ENCODE results near the gene DENND4B.
"Not testable (repeated sequence)": the region's sequence is repeated elsewhere in the genome, so short reads cannot be mapped to it uniquely, and the experiment has no call there.

Gene DENND4B, protein sequence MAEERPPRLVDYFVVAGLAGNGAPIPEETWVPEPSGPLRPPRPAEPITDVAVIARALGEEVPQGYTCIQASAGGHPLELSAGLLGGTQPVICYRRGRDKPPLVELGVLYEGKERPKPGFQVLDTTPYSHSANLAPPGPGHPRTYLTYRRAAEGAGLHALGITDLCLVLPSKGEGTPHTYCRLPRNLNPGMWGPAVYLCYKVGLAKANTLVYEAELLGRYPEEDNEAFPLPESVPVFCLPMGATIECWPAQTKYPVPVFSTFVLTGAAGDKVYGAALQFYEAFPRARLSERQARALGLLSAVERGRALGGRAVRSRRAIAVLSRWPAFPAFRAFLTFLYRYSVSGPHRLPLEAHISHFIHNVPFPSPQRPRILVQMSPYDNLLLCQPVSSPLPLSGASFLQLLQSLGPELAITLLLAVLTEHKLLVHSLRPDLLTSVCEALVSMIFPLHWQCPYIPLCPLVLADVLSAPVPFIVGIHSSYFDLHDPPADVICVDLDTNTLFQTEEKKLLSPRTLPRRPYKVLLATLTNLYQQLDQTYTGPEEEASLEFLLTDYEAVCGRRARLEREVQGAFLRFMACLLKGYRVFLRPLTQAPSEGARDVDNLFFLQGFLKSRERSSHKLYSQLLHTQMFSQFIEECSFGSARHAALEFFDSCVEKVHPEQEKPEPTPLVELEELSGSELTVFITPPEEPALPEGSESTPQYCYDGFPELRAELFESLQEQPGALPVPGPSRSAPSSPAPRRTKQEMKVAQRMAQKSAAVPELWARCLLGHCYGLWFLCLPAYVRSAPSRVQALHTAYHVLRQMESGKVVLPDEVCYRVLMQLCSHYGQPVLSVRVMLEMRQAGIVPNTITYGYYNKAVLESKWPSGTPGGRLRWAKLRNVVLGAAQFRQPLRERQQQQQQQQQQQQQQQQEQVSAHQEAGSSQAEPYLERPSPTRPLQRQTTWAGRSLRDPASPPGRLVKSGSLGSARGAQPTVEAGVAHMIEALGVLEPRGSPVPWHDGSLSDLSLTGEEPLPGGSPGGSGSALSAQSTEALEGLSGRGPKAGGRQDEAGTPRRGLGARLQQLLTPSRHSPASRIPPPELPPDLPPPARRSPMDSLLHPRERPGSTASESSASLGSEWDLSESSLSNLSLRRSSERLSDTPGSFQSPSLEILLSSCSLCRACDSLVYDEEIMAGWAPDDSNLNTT (N-terminal part only)

GRCh38 chr1:153946622-153947241 is at the start of gene DENND4B:
Gene DENND4B, minus strand, starts transcription at chr1:153946718. Its CDS starts 2,344 bp downstream, at chr1:153944374.
- DNase-seq = peak; percentile 71

- DNase-seq = no peak
These were observed 49.1 kb upstream of the DENND4B start for GRCh38 chr1:153995640-153996039.

DNA sequence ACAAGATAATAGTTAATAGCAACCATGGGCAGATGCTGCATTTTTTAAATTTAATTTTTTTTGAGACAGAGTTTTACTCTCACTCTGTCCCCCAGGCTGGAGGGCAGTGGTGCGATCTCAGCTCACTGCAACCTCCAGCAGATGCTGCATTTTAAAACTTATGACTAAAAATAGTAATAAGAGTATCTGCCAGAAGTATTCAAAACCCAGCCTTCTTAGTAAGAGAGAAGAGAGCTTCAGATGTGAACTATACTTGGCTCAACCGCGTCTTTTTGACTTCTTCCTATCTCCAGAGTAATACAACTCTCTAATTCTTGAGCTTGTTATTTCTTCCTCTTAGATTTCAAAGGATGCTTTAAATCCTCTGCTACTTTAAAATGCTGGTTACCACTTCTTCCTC is 48.7 kb upstream of the DENND4B start:
- no peak for DNase-seq

DNA sequence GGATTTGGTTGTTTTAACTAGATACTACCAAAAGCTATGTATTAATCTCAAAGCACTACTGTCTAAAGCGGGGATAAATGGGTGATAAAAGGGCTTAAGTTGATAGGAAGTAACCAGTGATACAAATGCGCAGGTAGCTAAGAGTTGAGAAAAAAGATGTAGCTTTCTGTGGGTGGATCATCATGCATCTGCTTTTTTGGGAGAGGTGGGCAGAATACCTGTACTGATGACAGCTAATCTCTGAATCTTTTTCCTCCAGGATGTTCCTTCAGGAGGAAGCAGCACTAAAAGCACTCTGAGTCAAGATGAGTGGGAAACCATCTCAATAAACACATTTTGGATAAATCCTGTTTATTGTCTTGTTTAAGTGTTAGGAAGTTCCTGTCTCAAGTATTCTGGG is 45.3 kb upstream of the DENND4B start:
- no peak for DNase-seq

DNA sequence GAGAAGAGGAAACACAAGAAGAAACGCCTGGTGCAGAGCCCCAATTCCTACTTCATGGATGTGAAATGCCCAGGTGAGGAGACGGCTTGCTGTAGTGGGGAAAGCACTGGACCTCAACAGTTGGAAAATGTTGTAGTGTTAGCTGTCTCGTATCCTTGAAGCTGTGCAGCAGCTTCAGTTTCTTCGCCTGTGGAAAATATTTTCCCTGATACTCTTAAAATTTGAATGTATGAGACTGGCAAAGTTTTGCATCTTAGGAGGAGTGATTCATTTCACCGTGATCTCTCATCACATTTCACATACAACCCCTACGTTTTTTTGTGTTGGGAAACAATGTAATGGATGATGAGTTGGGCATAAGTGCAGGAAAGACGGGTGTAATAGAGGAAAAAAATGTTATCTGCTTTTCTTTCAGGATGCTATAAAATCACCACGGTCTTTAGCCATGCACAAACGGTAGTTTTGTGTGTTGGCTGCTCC is 44.7 kb upstream of the DENND4B start:
- no peak for DNase-seq

DNA sequence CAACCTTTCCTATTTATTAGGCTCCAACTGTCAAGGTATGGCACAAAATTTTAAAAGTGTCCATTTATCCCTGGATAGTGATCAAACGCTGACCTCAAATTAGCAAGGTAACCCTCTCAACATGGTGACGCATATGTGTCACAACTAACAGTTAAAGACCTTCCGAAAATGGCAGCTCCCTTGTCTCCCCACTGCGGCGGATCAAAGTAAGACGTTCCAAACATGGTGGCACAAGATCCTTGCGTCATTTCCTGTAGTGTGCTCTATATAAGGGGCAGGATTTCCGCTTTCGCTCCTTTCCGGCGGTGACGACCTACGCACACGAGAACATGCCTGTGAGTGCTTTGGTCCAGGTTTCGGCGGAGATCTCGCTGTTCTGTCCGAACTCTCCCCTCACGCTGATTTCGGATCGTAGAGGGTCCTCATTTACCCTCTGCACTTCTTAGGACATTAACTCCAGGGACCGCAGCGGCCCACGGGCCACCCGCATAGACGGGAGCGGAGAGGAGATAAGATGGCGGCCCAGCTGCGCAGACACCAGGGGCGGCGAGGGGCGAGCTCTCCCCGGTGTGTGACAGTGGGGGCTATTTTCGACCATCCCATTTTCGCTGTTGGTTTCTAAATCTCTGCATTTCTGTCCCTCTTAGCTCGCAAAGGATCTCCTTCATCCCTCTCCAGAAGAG is 44.1 kb upstream of the DENND4B start, which contains the start of gene RPS27:
RPS27 (plus strand) TSS at position 295 of the 683 bp plus-strand sequence; CDS start at position 330, 35 bp downstream.
- peak; percentile 99 for DNase-seq

- no peak for DNase-seq
These were observed 41.1 kb upstream of the DENND4B start for GRCh38 chr1:153987621-153988020.

- peak; percentile 85 for DNase-seq
These were observed 39.6 kb upstream of the DENND4B start, which contains the start of gene RAB13 for GRCh38 chr1:153985941-153986761. Gene RAB13, minus strand, starts transcription at chr1:153986339. Its CDS starts 103 bp downstream, at chr1:153986236.

DNA sequence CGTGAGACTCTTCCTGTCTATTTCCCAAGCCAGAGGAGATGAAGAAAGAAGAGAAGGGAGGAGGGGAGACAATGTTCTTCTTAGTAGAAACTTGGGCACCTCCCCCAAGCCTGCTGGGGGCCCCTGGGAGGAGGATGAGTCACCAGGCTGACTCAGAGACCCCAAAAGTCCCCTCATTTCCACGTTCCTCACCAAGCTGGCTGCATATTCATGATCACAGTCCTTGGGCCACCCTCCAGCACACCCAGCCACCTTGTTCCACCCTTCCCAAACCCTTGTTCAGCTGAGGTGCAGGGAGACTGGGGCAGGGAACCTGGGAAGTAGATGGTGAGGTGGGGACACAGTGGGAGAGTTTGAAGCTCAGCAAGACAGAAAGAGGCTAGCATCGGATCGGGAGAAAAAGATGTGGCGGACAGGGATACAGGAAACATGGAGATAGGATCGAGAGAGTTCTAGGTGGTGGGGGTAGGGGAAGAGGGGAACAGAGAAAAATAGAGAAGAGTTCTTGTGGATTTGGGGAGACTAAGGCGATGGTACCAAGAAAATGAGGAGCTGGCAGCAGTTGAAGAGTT is 38.9 kb upstream of the DENND4B start:
- peak; percentile 84 for DNase-seq

- DNase-seq = no peak
These were observed 37.8 kb upstream of the DENND4B start for GRCh38 chr1:153984123-153984894.

DNA sequence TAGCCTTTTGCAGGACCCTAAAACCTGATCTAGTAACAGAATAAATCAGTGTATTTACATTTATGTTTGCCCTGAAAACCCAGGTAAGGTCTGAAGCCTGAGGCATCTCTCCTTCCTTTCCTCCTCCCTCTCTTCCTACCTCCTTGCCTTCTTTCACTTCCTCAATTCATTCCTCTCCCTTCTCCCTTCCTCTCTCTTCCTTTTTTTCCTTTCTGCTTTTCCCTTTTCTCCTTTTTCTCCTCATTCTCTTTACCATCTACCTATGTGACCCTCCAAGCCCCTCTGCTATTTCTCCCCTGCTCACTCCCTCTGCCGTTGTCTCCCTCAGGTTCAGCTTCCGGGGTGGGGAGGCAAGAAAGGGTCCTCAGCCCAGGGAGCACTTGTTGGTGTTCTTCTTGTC is 35.2 kb upstream of the DENND4B start:
- DNase-seq = not testable (repeated sequence)

GRCh38 chr1:153979091-153979490 is 32.6 kb upstream of the DENND4B start:
- not testable (repeated sequence) for DNase-seq

DNA sequence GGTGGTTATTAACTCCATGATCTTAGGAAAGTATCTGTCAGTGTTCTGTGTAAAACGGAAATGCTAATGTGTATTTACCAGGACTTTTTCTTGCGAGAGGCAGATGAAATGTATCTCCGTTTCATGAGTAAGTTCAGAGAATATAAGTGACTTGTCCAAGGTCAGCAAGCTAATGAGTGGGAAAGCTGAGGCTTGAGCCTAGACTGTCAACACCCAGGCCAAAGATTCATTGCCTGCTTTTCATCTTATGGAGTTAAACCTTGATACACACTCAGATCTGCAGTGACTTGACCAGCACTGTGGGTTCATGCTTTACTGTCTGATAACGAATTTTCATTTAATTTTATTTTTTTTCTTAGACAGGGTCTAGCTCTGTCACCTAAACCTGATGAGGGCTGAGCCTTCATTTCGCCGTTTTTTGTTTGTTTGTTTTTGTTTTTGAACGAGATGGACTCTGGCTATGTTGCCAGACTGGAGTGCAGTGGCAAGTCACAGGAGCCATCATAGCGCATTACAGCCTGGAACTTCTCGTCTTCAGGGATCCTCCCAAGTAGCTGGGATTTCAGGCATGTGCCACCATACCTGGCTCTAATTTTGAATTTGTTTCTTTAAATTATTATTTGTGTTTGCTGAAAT is 31.9 kb upstream of the DENND4B start:
- no peak for DNase-seq

DNA sequence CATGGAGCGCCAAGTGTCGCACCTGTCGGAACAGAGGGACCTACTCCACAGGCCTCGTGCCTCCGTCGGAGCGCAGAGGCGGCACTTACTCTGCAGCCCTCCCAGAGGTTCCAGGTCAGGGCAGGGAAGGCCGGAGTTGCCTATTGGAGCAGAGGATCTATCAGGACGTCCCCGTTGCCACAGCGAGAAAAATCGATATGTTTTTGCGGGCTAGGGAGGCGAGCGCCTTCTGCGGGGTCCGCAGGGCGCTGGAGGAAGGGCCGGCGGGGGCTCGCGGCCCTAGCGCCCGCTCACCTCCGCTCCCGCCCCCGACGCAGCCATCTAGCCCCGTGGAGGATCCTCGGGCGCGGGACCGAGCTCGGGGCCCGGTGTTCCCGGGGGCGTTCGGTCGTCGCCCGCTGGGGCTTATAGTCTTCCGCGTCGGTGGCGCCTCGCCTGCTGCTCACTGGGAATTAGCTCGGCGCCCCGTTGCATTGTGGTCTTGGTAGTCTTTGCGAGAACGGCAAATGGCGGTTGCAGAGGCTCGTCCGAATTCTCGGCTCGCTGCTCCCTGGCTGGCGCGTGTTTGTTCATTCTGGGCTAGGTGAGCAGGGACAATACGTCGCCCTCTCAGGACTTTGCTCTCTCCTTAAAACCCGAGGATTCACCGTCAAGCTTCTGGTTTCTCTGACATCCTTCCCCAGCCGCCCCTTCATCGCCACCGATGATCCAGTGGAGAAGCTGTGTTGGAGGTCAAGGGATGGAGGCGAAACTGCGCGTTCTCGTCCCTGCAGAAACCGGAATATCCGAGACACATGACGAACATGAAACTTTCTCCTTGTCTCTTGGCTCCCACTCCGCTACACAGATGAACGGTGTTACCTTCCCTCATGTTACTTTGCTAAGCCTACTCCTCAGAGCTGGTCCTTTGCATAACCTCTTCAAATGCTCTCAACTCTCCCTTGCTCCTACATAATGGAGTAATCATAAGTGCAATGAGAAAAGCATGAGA is 31.0 kb upstream of the DENND4B start, which contains the start of gene JTB:
JTB (minus strand) TSS at position 425 of the 991 bp plus-strand sequence; CDS start at position 3, 422 bp downstream.
- DNase-seq = peak; percentile 75

DNA sequence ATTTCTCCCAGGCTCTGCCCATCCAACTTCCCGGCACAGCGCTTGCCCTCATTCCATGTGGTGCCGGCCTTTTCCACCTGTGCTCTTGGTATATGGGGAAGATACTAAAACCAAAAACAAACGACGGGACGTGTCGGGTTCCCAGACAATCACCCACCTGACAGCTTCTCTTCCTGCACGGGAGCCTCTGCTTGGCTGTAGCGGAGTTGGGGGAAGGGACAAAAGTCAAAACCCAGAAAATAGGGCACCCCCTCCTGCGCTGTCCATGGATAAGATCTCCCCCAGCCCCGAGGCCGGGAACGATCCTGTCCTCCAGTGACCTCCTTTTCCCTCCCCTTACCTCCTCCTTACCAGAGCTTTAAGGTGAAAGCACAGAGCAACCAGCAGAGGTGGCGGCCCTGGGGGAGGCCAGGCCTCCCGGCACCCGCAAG is 30.3 kb upstream of the DENND4B start:
- no peak for DNase-seq

DNA sequence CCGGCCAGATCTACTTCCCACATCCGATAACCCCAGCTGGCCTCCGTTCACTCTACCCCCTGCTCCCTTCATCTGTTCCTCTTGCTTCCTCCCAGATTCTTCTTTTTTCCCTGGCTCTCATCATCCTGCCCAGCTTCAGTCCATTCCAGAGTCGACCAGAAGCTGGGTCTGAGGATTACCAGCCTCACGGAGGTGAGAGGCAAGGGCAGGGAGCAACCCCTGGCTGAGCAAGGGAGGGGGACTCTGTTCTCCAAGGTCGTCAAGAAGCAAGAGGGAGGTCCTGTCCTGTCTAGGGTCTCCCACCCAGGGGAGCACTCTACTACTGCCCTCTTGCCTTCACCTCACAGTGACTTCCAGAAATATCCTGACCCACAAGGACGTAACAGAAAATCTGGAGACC is 27.0 kb upstream of the DENND4B start:
- no peak for DNase-seq

DNA sequence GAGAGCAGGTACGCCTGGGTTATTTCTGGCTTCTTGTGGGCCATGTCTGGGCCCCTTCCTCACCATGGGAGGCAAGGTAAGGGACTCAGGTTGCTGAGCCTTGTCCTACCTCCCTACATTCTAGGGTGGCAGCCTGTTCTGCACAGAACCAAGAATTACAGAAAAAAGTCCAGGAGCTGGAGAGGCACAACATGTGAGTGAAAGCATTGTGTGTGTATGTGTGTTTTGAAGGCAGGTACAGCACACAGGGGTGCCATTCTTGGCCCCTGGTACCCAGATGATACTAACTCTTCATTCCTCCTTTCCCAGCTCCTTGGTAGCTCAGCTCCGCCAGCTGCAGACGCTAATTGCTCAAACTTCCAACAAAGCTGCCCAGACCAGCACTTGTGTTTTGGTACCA is 26.6 kb upstream of the DENND4B start:
- no peak for DNase-seq

GRCh38 chr1:153970346-153970745 is 23.8 kb upstream of the DENND4B start:
- DNase-seq = no peak
